Endothelial cell of umbilical vein (primary cell): ENCODE data around the gene CORO6. TPM values are rescaled to one million over a fixed set of nuclear protein-coding genes. Genes with fewer than 3 reads are reported as not detected.

Experiments
- BruUV-seq: library from RNA; stranded (reverse); fragments of 400-500 nt; replicated peaks from 2 replicates; lab custom pipeline; 2021; lab: Mats Ljungman, UMichigan
- CTCF ChIA-PET: fragments of 300-600, 350-600 bp; sonication (Branson Sonifier 250); formaldehyde crosslinking; loops from one replicate; lab custom pipeline; 2021; ENCODE audit warnings: antibody characterized with exemption, inconsistent platforms; lab: Charles Lee
- POLR2A ChIA-PET: fragments of 300-600, 350-600 bp; sonication (Branson Sonifier 250); formaldehyde crosslinking; loops from one replicate; lab custom pipeline; 2021; ENCODE audit warnings: antibody characterized with exemption, inconsistent platforms; lab: Charles Lee
- DNase-seq: peaks from one replicate; pipeline ENCODE4 v3.0.0-alpha.2; 2011; ENCODE audit warnings: low read depth, low spot score
- FAIRE-seq: peaks from 2 replicates; lab custom pipeline; 2011; peaks lifted over from hg19 to GRCh38; lab: Jason Lieb, UNC
- H2AFZ ChIP-seq: 2 replicates; pipeline ENCODE4 v1.6.0; 2012; ENCODE audit warnings: low read depth, low read length, control low read depth, inconsistent platforms
- H3K27ac ChIP-seq: 2 replicates; pipeline ENCODE4 v1.5.1; 2011; ENCODE audit warnings: low read depth, mild to moderate bottlenecking, control low read depth, low read length, moderate library complexity; ENCODE audit not compliant: insufficient read depth
- H3K27me3 ChIP-seq, 2 experiments: 2 replicates each; pipeline versions ENCODE4 v1.6.0 to v1.6.1; 2011; ENCODE audit warnings: low read length in 2 of 2, mixed read lengths in 1 of 2; ENCODE audit not compliant: control insufficient read depth in 2 of 2, insufficient read depth in 2 of 2
- H3K36me3 ChIP-seq, 2 experiments: 2 replicates in 1 of 2; 3 replicates in 1 of 2; pipeline ENCODE4 v1.5.1; 2011; ENCODE audit warnings: low read length in 2 of 2, mild to moderate bottlenecking in 1 of 2, moderate library complexity in 1 of 2; ENCODE audit not compliant: control insufficient read depth in 2 of 2, insufficient read depth in 2 of 2; ENCODE audit errors: extremely low read depth in 1 of 2
- H3K4me1 ChIP-seq: 3 replicates; pipeline ENCODE4 v1.5.1; 2011; ENCODE audit warnings: mild to moderate bottlenecking, low read length; ENCODE audit not compliant: control insufficient read depth, insufficient read depth; ENCODE audit errors: extremely low read depth
- H3K4me2 ChIP-seq: 2 replicates; pipeline ENCODE4 v1.6.1; 2011; ENCODE audit warnings: low read length, control low read depth, mixed read lengths; ENCODE audit not compliant: insufficient read depth
- H3K4me3 ChIP-seq, 3 experiments: fragments of 200-600 bp in 1 of 3; sonication (generic), shearing (Covaris generic) in 1 of 3; replicated peaks in 1 of 3; 2 replicates each; pipeline ENCODE4 v1.5.1; 2011 to 2016; ENCODE audit warnings: control low read depth in 3 of 3, low read length in 3 of 3, mild to moderate bottlenecking in 2 of 3, inconsistent platforms in 1 of 3, low read depth in 1 of 3, moderate library complexity in 1 of 3; ENCODE audit not compliant: insufficient read depth in 1 of 3
- H3K79me2 ChIP-seq: 2 replicates; pipeline ENCODE4 v1.6.0; 2012; ENCODE audit warnings: low read length, inconsistent platforms; ENCODE audit not compliant: control insufficient read depth, insufficient read depth
- H3K9ac ChIP-seq: replicated peaks from 2 replicates; pipeline ENCODE3; 2011; ENCODE audit warnings: low read length, control low read depth; ENCODE audit not compliant: insufficient read depth; ENCODE audit errors: extremely low read depth
- H3K9me1 ChIP-seq: replicated peaks from 3 replicates; pipeline ENCODE4 v1.6.0; 2011; ENCODE audit warnings: mild to moderate bottlenecking, low read length; ENCODE audit not compliant: control insufficient read depth, insufficient read depth; ENCODE audit errors: extremely low read depth
- H3K9me3 ChIP-seq: replicated peaks from 2 replicates; pipeline ENCODE4 v1.5.1; 2012; ENCODE audit warnings: low read length, inconsistent platforms; ENCODE audit not compliant: control insufficient read depth, insufficient read depth
- H4K20me1 ChIP-seq: replicated peaks from 2 replicates; pipeline ENCODE3; 2011; ENCODE audit warnings: mild to moderate bottlenecking, low read length; ENCODE audit not compliant: control insufficient read depth, insufficient read depth; ENCODE audit errors: extremely low read depth
- EZH2 ChIP-seq: IDR thresholded peaks from 2 replicates; pipeline ENCODE4 v1.6.1; 2012; ENCODE audit warnings: borderline replicate concordance, low read depth, mild to moderate bottlenecking, moderate library complexity, low read length, inconsistent platforms; ENCODE audit not compliant: severe bottlenecking
- FOS ChIP-seq: IDR thresholded peaks from 2 replicates; pipeline ENCODE4 v1.6.1; 2011; ENCODE audit warnings: mild to moderate bottlenecking, low read length, moderate library complexity, borderline replicate concordance; ENCODE audit not compliant: insufficient read depth
- GATA2 ChIP-seq: IDR thresholded peaks from 2 replicates; pipeline ENCODE4 v1.7.0; 2011; ENCODE audit warnings: low read depth, mild to moderate bottlenecking, moderate library complexity, mixed read lengths, low read length; ENCODE audit not compliant: insufficient read length, insufficient read depth
- JUN ChIP-seq: IDR thresholded peaks from 2 replicates; pipeline ENCODE4 v1.6.1; 2011; ENCODE audit warnings: borderline replicate concordance, low read depth; ENCODE audit not compliant: insufficient read length, insufficient read depth
- MYC ChIP-seq: IDR thresholded peaks from one replicate; pipeline ENCODE4 v1.6.1; 2011; ENCODE audit warnings: mild to moderate bottlenecking, low read depth, low read length
- POLR2A ChIP-seq: IDR thresholded peaks from 2 replicates; pipeline ENCODE4 v1.6.1; 2012; ENCODE audit warnings: low read depth, mild to moderate bottlenecking, control low read depth, low read length
- POLR2AphosphoS5 ChIP-seq: IDR thresholded peaks from 2 replicates; pipeline ENCODE4 v1.6.1; 2012; ENCODE audit warnings: low read depth, mild to moderate bottlenecking, control low read depth, low read length, moderate library complexity; ENCODE audit not compliant: insufficient read depth
- dilution Hi-C: fragments of 300-500 bp; cut with MboI; formaldehyde crosslinking; loops from one replicate; pipeline ENCODE4 v1.15.0; 2019; ENCODE audit warnings: low sequenced_read_pairs; ENCODE audit not compliant: extremely low pct_ligation_motif_present
- intact Hi-C: fragments of 100-400 bp; cut with micrococcal nuclease; formaldehyde crosslinking; loops from one replicate; pipeline ENCODE4 v1.10.0; 2022
- polyA plus RNA-seq, 4 experiments: library from polyadenylated mRNA; depleted of rRNA in 3 of 4; stranded (reverse) in 3 of 4; unstranded in 1 of 4; fragments of >200 nt; gene quantifications; 2 replicates each; pipeline versions ENCODE4 v1.2.1 to v1.2.3, GENCODE V29; 2011 to 2012; ENCODE audit warnings: missing spikeins in 1 of 4
- total RNA-seq: library from RNA; stranded (reverse); gene quantifications from 2 replicates; pipeline ENCODE4 v1.2.3, GENCODE V29; 2021
- TF ChIP-seq, protein P1 (sequence below): IDR thresholded peaks from 2 replicates; pipeline ENCODE4 v1.6.1; 2011; ENCODE audit not compliant: insufficient read depth, insufficient read length
- TF ChIP-seq, protein P2 (sequence below), 2 donors: IDR thresholded peaks; 1 replicate in 1 of 2; 2 replicates in 1 of 2; pipeline ENCODE4 v1.5.1; 2011; ENCODE audit warnings: low read length in 2 of 2, mild to moderate bottlenecking in 2 of 2, moderate library complexity in 2 of 2, control low read depth in 1 of 2, inconsistent platforms in 1 of 2, low read depth in 1 of 2; ENCODE audit not compliant: insufficient read depth in 1 of 2; ENCODE audit errors: extremely low read depth in 1 of 2

Gene CORO6
- total and polyA plus RNA-seq, 2 donors (not counting 3 experiments of a cell fraction or from before 2014, with no cell fraction given), result 10.7 to 14.7 TPM

DNA sequence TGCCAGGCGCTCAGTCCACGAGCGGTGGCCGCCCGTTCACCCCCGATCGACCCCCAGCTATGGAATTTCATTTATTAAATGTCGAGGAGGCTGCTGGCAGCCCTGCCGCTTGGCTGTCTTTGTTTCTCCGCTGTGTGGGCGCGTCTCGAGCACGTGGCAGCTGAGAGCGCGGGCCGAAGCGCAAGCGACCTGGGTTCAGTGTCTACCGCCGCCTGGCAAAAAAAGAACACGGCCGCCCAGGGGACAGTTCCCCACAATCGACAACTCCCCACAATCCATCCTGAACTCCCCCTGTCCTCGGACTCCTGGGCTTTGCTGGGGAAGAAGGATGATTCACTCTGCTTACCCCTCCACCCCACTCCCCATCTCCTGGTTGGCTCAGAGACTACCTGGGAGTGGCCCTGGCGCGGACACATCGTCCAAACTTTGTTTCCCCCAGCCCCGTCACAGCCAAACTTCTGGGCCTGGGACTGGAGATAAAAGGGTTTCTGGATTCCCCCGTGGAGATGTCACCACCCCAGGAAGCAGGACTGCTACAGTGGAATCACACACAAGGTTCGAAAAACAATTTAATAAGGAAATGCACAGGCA, 31.5 kb downstream of the CORO6 start:
- Histone ChIP-seq H3K27ac (peak overlapping the region; percentile 37), H3K9me3 (no peaks in the 10 kb centered on the region), H3K79me2 (peaks cover 38% of the 10 kb centered on the region), H3K9ac (peak overlapping the region; percentile 50), H2AFZ (peak overlapping the region; percentile 76), H3K9me1 (no peaks in the 10 kb centered on the region), H3K36me3 (no peaks in the 10 kb centered on the region), H3K4me2 (peak overlapping the region; percentile 53), H3K27me3 (no peaks in the 10 kb centered on the region), H3K4me1 (peaks cover 61% of the 10 kb centered on the region), H4K20me1 (no peaks in the 10 kb centered on the region), H3K4me3 (peak overlapping the region in 2 of 3 experiments; percentile 21 to 28)
- BruUV-seq, result no TSS peak
- ChIA-PET POLR2A (interaction anchor here (0.7 kb wide), 1 partner anchor 32 kb away, joined by 3 read pairs; the partner anchor contains the start of gene CORO6), CTCF (interaction anchor here (0.7 to 9.2 kb wide), 15 partner anchors 12 to 502 kb away, joined by 3 to 152 read pairs (median 6); partner anchors contain the start of genes ABHD15, SSH2 and TP53I13)
- TF ChIP-seq POLR2AphosphoS5, result no peak
- TF ChIP-seq, protein P1, sequence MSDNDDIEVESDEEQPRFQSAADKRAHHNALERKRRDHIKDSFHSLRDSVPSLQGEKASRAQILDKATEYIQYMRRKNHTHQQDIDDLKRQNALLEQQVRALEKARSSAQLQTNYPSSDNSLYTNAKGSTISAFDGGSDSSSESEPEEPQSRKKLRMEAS, result peak; percentile 78
- no peak for TF ChIP-seq EZH2
- TF ChIP-seq, protein P2, sequence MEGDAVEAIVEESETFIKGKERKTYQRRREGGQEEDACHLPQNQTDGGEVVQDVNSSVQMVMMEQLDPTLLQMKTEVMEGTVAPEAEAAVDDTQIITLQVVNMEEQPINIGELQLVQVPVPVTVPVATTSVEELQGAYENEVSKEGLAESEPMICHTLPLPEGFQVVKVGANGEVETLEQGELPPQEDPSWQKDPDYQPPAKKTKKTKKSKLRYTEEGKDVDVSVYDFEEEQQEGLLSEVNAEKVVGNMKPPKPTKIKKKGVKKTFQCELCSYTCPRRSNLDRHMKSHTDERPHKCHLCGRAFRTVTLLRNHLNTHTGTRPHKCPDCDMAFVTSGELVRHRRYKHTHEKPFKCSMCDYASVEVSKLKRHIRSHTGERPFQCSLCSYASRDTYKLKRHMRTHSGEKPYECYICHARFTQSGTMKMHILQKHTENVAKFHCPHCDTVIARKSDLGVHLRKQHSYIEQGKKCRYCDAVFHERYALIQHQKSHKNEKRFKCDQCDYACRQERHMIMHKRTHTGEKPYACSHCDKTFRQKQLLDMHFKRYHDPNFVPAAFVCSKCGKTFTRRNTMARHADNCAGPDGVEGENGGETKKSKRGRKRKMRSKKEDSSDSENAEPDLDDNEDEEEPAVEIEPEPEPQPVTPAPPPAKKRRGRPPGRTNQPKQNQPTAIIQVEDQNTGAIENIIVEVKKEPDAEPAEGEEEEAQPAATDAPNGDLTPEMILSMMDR (IDR thresholded peaks at IDR 0.05; ENCODE audit: extremely low read depth in 1 of 2, insufficient read depth in 1 of 2, low read depth in 1 of 2, low read length in 2 of 2), result no peak
- TF ChIP-seq POLR2A, result no peak
- TF ChIP-seq JUN, result no peak
- TF ChIP-seq FOS, result peak; percentile 43
- TF ChIP-seq MYC, result peak; percentile 18
- no peak for TF ChIP-seq GATA2
- FAIRE-seq (no peak), DNase-seq (no peak)
- dilution Hi-C loops (no loop called here), intact Hi-C loops (loop anchor here (1.0 to 5.0 kb wide), 6 partner anchors 11 to 442 kb away; partner anchors contain the start of genes ABHD15 and NUFIP2)
